Endothelial cell of umbilical vein (primary cell): ENCODE data around the gene PMFBP1.

Experiments
- CTCF ChIP-seq, 2 donors: IDR thresholded peaks; 1 replicate in 1 of 2; 2 replicates in 1 of 2; pipeline ENCODE4 v1.5.1; 2011; ENCODE audit warnings: low read length in 2 of 2, mild to moderate bottlenecking in 2 of 2, moderate library complexity in 2 of 2, control low read depth in 1 of 2, inconsistent platforms in 1 of 2, low read depth in 1 of 2; ENCODE audit not compliant: insufficient read depth in 1 of 2; ENCODE audit errors: extremely low read depth in 1 of 2
- TF ChIP-seq, protein P1 (sequence below): IDR thresholded peaks from 2 replicates; pipeline ENCODE4 v1.6.1; 2011; ENCODE audit not compliant: insufficient read depth, insufficient read length

- TF ChIP-seq, protein P1, sequence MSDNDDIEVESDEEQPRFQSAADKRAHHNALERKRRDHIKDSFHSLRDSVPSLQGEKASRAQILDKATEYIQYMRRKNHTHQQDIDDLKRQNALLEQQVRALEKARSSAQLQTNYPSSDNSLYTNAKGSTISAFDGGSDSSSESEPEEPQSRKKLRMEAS: no peak
- no peak for TF ChIP-seq CTCF (IDR thresholded peaks at IDR 0.05; ENCODE audit: extremely low read depth in 1 of 2, insufficient read depth in 1 of 2, low read depth in 1 of 2, low read length in 2 of 2)
These were observed 67.0 kb downstream of the PMFBP1 start for GRCh38 chr16:72104905-72105304.
